Esophagus (tissue), 2 donors: ENCODE measurements around the gene RMC1. TPM values are rescaled to one million over a fixed set of nuclear protein-coding genes. Genes with fewer than 3 reads are reported as not detected.
"Not testable (repeated sequence)": the region's sequence is repeated elsewhere in the genome, so short reads cannot be mapped to it uniquely, and the experiment has no call there.

Experiments used
- H3K27ac ChIP-seq, 2 donors: one replicate each; pipeline ENCODE4 v1.5.1; 2013; ENCODE audit warnings: low read depth in 2 of 2, mild to moderate bottlenecking in 2 of 2, inconsistent platforms in 1 of 2, low read length in 1 of 2, moderate library complexity in 1 of 2
- H3K27me3 ChIP-seq, 2 donors: one replicate each; pipeline ENCODE4 v1.6.1; 2013; ENCODE audit warnings: low read length in 2 of 2, control low read depth in 1 of 2, mild to moderate bottlenecking in 1 of 2; ENCODE audit not compliant: insufficient read depth in 2 of 2, control insufficient read depth in 1 of 2
- H3K36me3 ChIP-seq, 2 donors: one replicate each; pipeline ENCODE4 v1.6.1; 2013; ENCODE audit warnings: low read length in 1 of 2; ENCODE audit not compliant: control insufficient read depth in 2 of 2, insufficient read depth in 2 of 2
- H3K4me1 ChIP-seq, 2 donors: one replicate each; pipeline ENCODE4 v1.6.1; 2013; ENCODE audit warnings: low read length in 1 of 2; ENCODE audit not compliant: control insufficient read depth in 2 of 2, insufficient read depth in 2 of 2
- H3K4me3 ChIP-seq, 2 donors: one replicate each; pipeline ENCODE4 v1.5.1; 2013; ENCODE audit warnings: low read length in 2 of 2, mild to moderate bottlenecking in 2 of 2, low read depth in 1 of 2, moderate library complexity in 1 of 2
- H3K9me3 ChIP-seq, 2 donors: one replicate each; pipeline ENCODE4 v1.6.1; 2013; ENCODE audit warnings: mild to moderate bottlenecking in 2 of 2, low read depth in 1 of 2, low read length in 1 of 2, moderate library complexity in 1 of 2; ENCODE audit not compliant: control insufficient read depth in 2 of 2, insufficient read depth in 1 of 2
- WGBS, 2 donors: extraction: QIAGEN DNeasy Blood & Tissue Kit; methylation state at CpG; one replicate each; pipeline ENCODE4 v1.1.7; 2013; 5-methylcytosine and 5-hydroxymethylcytosine counted together
- polyA plus RNA-seq, 2 donors: library from polyadenylated mRNA; stranded (reverse); fragments of 200-250 nt; gene quantifications; one replicate each; pipeline ENCODE4 v1.2.3, GENCODE V29; 2013
- donor health status: healthy with polysubstance abuse.
- donor health status: Bipolar disorder and iron deficiency.

Gene RMC1
- polyA plus RNA-seq, 2 donors, result 19.4 to 27.4 TPM

DNA sequence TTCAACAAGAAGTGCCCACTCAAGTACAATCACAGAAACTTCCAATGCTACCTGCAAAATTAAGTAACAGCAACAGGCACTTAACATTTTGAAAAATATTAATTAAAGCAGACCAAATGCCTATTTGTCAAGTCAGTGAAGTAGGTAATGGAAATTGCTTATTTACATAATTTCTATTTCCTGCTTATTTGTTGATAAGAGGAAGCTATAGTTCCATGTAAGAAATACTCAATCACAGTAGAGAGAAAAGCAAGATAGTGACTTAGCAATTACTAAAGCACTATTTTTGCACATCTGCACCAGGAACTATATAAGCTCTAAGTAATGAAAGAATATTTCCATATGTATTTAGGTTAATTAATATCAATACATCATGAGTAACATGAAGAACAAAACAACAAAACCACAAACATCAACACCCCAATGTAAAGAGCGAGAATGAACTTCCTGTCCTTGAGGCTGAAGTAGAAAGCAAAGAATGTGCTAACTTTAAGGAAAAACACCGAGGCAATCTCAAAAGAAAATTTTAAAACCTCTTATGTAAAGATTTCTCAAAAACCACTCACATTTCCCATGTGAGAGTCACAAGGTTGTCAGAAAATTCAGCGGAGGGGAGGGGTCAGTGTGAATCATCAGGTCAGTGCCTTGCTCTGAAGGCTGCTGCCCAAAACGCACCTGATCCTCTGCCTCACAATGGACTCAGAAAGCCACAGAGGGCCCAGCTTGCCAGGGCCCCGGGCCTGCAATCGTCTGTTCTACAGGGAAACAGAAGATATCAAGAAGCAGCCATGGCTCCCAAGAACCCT is 70.5 kb downstream of the RMC1 start:
- Histone ChIP-seq H3K4me3 (no peak overlapping the region), H3K36me3 (peaks cover 9 to 11% of the 10 kb centered on the region in 2 donors), H3K27me3 (no peaks in the 10 kb centered on the region), H3K27ac (peak overlapping the region; percentile 71 to 76), H3K4me1 (peaks cover 2 to 13% of the 10 kb centered on the region in 2 donors), H3K9me3 (no peaks in the 10 kb centered on the region)
- WGBS, 2 donors, result 57 to 58% methylated on average over 6 of the region's 6 CpGs

DNA sequence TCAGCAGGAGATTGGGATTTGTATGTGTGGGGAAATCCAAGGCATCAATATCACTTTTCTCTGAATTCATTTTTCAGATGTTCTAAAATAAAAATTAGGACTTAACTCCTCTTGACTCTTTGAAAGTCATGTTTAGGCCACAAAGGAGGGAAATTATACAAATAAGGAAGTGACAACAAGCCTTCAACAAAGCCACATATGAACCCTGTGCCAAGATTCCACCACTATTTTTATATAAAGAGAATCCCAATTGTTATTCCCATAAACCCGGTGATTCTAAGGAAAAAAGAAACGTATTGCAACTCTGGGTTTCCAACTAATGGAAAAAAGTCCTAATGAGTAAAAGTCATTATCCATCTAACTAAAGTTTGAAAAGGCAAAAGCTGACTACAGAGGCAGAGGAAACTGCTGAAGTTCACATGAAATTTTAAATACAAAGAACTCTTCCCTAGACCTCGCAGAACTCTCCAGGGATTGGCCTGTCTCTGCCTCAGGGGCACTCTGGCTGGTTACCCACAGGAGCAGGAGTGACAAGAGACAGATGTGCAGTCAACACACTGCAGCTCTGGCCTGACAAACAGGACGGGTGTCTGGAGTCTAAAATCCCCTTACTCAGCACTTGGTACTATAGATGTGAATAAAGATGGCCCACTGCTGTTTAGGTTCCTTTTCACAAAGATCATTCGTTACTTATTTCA is 71.4 kb downstream of the RMC1 start:
- H3K4me3 ChIP-seq, result no peak overlapping the region
- H3K36me3 ChIP-seq, result peaks cover 9 to 11% of the 10 kb centered on the region in 2 donors
- no peaks in the 10 kb centered on the region for H3K9me3 ChIP-seq
- 62 to 71% methylated on average over 5 of the region's 5 CpGs for WGBS, 2 donors
- H3K27ac ChIP-seq, result peak overlapping the region; percentile 65 to 76
- H3K27me3 ChIP-seq, result no peaks in the 10 kb centered on the region
- H3K4me1 ChIP-seq, result peaks cover 2 to 15% of the 10 kb centered on the region in 2 donors

DNA sequence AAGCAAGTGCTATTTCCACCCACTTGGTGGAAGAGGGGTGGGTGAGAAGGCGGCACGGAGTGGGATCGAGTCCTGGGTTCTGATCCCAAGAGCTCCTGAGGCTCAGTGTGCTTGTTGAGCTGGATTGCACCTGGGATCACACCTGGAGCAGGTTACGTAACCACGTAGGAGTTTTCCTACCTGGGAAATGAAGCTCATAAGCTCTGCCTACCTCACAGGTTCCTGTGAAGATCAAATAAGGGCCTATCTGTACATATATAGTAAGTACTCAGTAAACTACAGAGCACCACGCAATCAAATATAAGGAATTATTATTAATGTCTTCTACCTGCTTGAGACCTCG is 72.0 kb downstream of the RMC1 start:
- WGBS, 2 donors, result 91 to 92% methylated on average over 7 of the region's 7 CpGs

DNA sequence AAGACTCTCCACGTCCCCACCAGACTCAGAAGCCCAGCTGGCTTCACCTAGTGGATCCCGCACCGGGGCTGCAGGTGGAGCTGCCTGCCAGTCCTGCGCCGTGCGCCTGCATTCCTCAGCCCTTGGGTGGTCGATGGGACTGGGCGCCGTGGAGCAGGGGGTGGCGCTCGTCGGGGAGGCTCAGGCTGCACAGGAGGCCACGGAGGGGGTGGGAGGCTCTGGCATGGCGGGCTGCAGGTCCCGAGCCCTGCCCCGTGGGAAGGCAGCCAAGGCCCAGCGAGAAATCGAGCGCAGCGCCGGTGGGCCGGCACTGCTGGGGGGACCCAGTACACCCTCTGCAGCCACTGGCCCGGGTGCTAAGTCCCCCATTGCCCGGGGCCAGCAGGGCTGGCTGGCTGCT is 74.2 kb downstream of the RMC1 start:
- H3K4me1 ChIP-seq, result peaks cover 2 to 20% of the 10 kb centered on the region in 2 donors
- H3K36me3 ChIP-seq, H3K4me3 ChIP-seq, H3K27ac ChIP-seq, H3K9me3 ChIP-seq, H3K27me3 ChIP-seq: not testable (repeated sequence)
- 97% methylated on average over 18 to 24 of the region's 24 CpGs for WGBS, 2 donors

More for the DNA sequence above, 72.0 kb downstream of the RMC1 start:
- H3K4me1 ChIP-seq, result peaks cover 2 to 15% of the 10 kb centered on the region in 2 donors
- no peak overlapping the region for H3K4me3 ChIP-seq
- peak overlapping the region; percentile 11 to 42 for H3K27ac ChIP-seq
- no peaks in the 10 kb centered on the region for H3K9me3 ChIP-seq
- H3K27me3 ChIP-seq, result no peaks in the 10 kb centered on the region
- H3K36me3 ChIP-seq, result peaks cover 9 to 11% of the 10 kb centered on the region in 2 donors

DNA sequence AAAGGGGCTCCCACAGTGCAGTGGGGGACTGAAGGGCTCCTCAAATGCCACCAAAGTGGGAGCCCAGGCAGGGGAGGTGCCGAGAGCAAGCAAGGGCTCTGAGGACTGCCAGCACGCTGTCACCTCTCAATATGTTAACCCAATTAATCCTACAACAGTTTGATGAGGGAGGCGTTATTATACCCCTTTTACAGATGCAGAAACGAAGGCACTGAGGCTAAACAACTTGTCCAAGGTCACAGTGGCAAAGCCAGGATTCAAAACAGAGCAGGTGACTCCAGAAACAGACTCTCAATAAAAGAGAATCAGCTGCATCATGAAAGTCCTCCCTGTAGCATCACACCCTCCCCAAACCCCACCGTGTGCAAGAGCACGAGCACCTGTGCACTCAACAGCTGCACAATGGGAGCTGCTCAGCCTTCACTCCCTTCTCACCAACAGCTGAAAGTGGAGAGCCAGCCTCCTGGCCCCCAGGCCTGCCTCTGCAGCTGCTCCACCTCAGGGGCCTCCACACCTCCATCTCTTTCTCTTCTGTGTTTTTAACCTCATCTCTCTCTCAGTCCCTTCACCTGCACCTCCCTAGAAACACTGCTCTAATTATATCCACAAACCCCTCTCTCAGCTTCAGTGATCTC is 74.9 kb downstream of the RMC1 start:
- Histone ChIP-seq H3K36me3 (peaks cover 2 to 5% of the 10 kb centered on the region in 2 donors), H3K9me3 (no peaks in the 10 kb centered on the region), H3K4me3 (no peak overlapping the region), H3K4me1 (peaks cover 2 to 20% of the 10 kb centered on the region in 2 donors), H3K27ac (no peak overlapping the region), H3K27me3 (no peaks in the 10 kb centered on the region)
- 90 to 95% methylated on average over 6 of the region's 6 CpGs for WGBS, 2 donors

DNA sequence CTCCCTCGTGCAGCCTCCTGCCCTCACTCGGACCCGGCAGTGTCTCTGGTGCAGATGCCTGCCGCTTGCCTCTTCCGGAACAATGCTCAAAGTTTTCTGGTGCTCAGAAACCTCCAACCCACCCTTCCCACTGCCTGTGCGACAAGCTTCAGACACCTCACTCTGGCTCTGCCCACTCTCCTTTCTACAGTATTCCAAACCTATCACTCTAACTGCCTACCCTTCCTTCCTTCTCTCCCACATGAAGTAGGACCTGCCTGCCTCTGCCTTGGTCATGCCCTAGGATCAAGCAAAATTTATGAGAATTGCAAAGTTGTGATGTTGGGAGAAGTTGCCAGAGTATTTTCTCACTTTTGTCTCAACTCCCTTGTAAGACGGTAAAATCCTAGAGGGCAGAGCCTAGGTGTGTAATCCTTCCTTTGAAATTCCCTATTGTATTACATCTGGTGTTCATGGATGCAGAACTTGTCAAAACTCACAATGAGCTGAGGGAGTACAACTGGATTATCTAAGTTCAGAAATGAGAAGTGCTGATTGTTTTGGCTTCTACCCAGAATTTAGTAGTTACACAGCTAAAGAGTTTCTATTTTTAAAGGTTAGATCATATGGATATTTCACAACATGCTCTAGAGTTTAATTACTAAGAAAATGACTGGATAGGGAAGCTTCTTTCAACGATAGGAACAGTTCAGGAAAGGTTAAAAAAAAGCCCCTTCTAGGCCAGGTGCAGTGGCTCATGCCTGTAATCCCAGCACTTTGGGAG is 75.8 kb downstream of the RMC1 start:
- H3K4me1 ChIP-seq, result peaks cover 4 to 20% of the 10 kb centered on the region in 2 donors
- H3K27ac ChIP-seq, result peak overlapping the region; percentile 22 to 77
- WGBS, 2 donors, result 79 to 80% methylated on average over 8 of the region's 8 CpGs

DNA sequence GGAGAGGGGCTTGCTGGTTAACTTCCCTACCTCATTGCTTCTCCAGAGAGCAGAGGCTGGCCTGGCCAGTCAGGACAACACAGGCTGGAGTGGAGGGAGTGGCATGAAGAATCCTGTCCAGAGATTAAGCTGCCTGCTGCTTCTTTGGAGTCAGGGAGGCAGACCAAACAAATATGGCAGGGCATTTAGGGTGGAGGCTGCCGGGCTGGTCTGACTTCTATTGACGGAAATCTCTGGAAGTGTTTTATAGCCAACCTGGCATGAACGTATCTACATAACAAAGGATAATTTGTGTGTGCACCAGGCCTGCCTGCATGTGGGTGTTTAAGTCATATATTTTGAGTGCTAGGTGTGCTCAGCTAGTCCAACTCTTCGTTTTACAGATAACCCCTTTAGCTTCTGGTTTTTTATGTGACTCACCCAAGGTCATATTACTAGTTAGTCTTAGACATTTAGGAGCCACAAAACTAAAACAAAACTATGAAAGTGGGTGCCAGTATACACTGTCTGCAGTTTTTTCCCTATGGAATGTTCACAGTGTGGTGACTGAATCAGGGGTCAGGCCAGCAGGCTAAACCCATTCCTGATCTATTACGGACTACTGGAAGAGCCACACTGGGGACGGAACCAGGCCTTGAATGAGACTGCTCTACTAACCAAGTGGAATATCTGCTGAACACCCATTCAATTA is 77.5 kb downstream of the RMC1 start:
- Histone ChIP-seq H3K27ac (peak overlapping the region; percentile 45 to 79), H3K4me3 (no peak overlapping the region), H3K36me3 (no peaks in the 10 kb centered on the region), H3K27me3 (no peaks in the 10 kb centered on the region), H3K9me3 (no peaks in the 10 kb centered on the region), H3K4me1 (peaks cover 4 to 11% of the 10 kb centered on the region in 2 donors)
- 66 to 67% methylated on average over 6 of the region's 6 CpGs for WGBS, 2 donors

More for the DNA sequence above, 75.8 kb downstream of the RMC1 start:
- Histone ChIP-seq H3K4me3 (no peak overlapping the region), H3K9me3 (no peaks in the 10 kb centered on the region), H3K36me3 (peaks cover 0 to 5% of the 10 kb centered on the region in 2 donors), H3K27me3 (no peaks in the 10 kb centered on the region)
